Esophagus muscularis mucosa (tissue), 4 donors: ENCODE data around the gene LYZL4. TPM values are rescaled to one million over a fixed set of nuclear protein-coding genes. Genes with fewer than 3 reads are reported as not detected.

Experiments used
- DNase-seq: peaks from one replicate; pipeline ENCODE4 v3.0.0-alpha.2; 2017; ENCODE audit errors: extremely low spot score
- H3K27ac ChIP-seq, 4 donors: fragments of 200-600 bp; sonication (generic); replicated peaks in 1 of 4; 1 replicate in 3 of 4; 2 replicates in 1 of 4; pipeline ENCODE4 v1.5.1; 2016 to 2019; ENCODE audit warnings: mild to moderate bottlenecking in 1 of 4
- H3K27me3 ChIP-seq, 4 donors: fragments of 200-600 bp; sonication (generic); one replicate each; pipeline versions ENCODE4 v1.5.1 to v1.6.0; 2016 to 2019
- H3K36me3 ChIP-seq, 4 donors: fragments of 200-600 bp; sonication (generic); one replicate each; pipeline ENCODE4 v1.5.1; 2016 to 2019
- H3K4me1 ChIP-seq, 4 donors: fragments of 200-600 bp; sonication (generic); one replicate each; pipeline ENCODE4 v1.5.1; 2016 to 2019
- H3K4me3 ChIP-seq, 4 donors: fragments of 200-600 bp; sonication (generic); 1 replicate in 2 of 4; 2 replicates in 2 of 4; pipeline ENCODE4 v1.5.1; 2016 to 2019; ENCODE audit warnings: mild to moderate bottlenecking in 4 of 4, moderate library complexity in 1 of 4
- H3K9me3 ChIP-seq, 4 donors: fragments of 200-600 bp; sonication (generic); 1 replicate in 3 of 4; 2 replicates in 1 of 4; pipeline ENCODE4 v1.5.1; 2016 to 2019
- EP300 ChIP-seq: sonication (generic); formaldehyde crosslinking; IDR thresholded peaks from one replicate; pipeline ENCODE4 v1.6.1; 2017; ENCODE audit warnings: antibody characterized with exemption
- POLR2A ChIP-seq: fragments of 450-650 bp; IDR thresholded peaks from one replicate; pipeline ENCODE4 v1.6.1; 2017; ENCODE audit warnings: antibody characterized with exemption, moderate library complexity, mild to moderate bottlenecking, low read depth
- POLR2AphosphoS5 ChIP-seq, 2 donors: sonication (generic); formaldehyde crosslinking; IDR thresholded peaks; one replicate each; pipeline ENCODE4 v1.6.1; 2017; ENCODE audit warnings: antibody characterized with exemption in 2 of 2
- WGBS: methylation state at CpG from one replicate; pipeline ENCODE4 v1.1.5; 2018; 5-methylcytosine and 5-hydroxymethylcytosine counted together
- intact Hi-C: fragments of 100-400 bp; cut with DNase I; formaldehyde crosslinking; loops from one replicate; pipeline ENCODE4 v1.15.1; 2023
- total RNA-seq, 4 donors: library from RNA; depleted of rRNA; stranded (reverse); fragments of >200 nt; gene quantifications; one replicate each; pipeline versions ENCODE4 v1.1.0 to v1.2.1, GENCODE V29; 2016
- TF ChIP-seq, protein P1 (sequence below), 3 experiments: fragments of 200-600 bp in 2 of 3; fragments of 450-650 bp in 1 of 3; sonication (generic) in 2 of 3; IDR thresholded peaks; one replicate each; pipeline ENCODE4 v1.5.1; 2017 to 2019; ENCODE audit warnings: antibody characterized with exemption in 3 of 3, mild to moderate bottlenecking in 2 of 3, moderate library complexity in 1 of 3

LYZL4 gene
- total RNA-seq, 4 donors from 2014 or later: not detected

DNA sequence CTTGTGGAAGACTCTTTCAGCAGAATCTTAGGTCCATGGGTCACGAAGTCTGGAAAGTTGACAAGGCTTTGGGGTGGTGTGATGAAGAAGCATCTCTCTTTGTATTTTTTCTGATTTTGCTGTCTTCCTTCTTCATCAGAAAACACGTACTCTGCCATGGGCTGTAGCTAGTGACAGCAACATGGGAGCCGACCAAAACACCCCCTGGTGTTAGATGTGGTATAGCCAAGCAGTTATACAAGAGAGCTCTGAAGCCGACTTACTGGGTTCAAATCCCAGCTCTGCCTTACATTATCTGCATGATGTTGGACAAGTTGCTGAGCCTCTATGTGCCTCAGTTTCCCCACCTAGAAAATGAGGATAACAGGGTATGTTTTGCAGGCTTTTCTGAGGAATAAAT, 32.9 kb upstream of the LYZL4 start:
- intact Hi-C loops: loop anchor here (5.0 kb wide), 2 partner anchors 211 to 551 kb away; no protein-coding TSS in a partner anchor
- WGBS: 70% methylated on average over 4 of the region's 4 CpGs
- no peak for DNase-seq
- TF ChIP-seq, protein P1, sequence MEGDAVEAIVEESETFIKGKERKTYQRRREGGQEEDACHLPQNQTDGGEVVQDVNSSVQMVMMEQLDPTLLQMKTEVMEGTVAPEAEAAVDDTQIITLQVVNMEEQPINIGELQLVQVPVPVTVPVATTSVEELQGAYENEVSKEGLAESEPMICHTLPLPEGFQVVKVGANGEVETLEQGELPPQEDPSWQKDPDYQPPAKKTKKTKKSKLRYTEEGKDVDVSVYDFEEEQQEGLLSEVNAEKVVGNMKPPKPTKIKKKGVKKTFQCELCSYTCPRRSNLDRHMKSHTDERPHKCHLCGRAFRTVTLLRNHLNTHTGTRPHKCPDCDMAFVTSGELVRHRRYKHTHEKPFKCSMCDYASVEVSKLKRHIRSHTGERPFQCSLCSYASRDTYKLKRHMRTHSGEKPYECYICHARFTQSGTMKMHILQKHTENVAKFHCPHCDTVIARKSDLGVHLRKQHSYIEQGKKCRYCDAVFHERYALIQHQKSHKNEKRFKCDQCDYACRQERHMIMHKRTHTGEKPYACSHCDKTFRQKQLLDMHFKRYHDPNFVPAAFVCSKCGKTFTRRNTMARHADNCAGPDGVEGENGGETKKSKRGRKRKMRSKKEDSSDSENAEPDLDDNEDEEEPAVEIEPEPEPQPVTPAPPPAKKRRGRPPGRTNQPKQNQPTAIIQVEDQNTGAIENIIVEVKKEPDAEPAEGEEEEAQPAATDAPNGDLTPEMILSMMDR (IDR thresholded peaks at IDR 0.05): no peak
- TF ChIP-seq EP300 (no peak), POLR2A (no peak), POLR2AphosphoS5 (IDR thresholded peaks at IDR 0.05) (no peak)
- Histone ChIP-seq H3K27me3 (peaks cover 0 to 15% (median 0%) of the 10 kb centered on the region in 4 donors), H3K36me3 (no peaks in the 10 kb centered on the region), H3K27ac (no peak overlapping the region), H3K9me3 (no peaks in the 10 kb centered on the region), H3K4me3 (no peak overlapping the region), H3K4me1 (no peaks in the 10 kb centered on the region)

DNA sequence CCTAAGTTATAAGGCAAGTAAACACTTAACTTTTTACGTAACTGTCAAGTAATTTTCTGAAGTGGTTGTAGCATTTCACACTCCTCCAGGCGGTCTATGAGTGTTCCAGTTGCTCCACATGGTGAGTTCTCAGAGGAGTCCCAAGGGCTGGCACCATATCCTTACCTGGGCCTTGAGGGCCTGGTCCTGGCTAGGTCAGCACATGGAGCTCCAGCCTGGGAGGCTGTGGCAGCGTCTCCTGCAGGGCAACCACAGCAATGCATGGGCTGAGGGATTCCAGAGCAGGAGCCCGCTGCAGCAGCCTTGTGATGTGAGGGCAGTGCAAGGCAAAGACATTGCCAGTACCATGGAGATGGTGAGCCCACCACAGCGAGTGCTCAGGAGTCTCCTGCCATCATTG, 32.2 kb upstream of the LYZL4 start:
- no peak for DNase-seq
- Histone ChIP-seq H3K27me3 (peaks cover 0 to 15% (median 0%) of the 10 kb centered on the region in 4 donors), H3K4me1 (no peaks in the 10 kb centered on the region), H3K4me3 (no peak overlapping the region), H3K27ac (no peak overlapping the region), H3K9me3 (no peaks in the 10 kb centered on the region), H3K36me3 (no peaks in the 10 kb centered on the region)
- intact Hi-C loops: loop anchor here (5.0 kb wide), 2 partner anchors 210 to 550 kb away; no protein-coding TSS in a partner anchor
- 84% methylated on average over 5 of the region's 5 CpGs for WGBS
- no peak for TF ChIP-seq POLR2A
- no peak for TF ChIP-seq EP300
- TF ChIP-seq POLR2AphosphoS5 (IDR thresholded peaks at IDR 0.05): no peak
- TF ChIP-seq, protein P1 (IDR thresholded peaks at IDR 0.05): no peak

DNA sequence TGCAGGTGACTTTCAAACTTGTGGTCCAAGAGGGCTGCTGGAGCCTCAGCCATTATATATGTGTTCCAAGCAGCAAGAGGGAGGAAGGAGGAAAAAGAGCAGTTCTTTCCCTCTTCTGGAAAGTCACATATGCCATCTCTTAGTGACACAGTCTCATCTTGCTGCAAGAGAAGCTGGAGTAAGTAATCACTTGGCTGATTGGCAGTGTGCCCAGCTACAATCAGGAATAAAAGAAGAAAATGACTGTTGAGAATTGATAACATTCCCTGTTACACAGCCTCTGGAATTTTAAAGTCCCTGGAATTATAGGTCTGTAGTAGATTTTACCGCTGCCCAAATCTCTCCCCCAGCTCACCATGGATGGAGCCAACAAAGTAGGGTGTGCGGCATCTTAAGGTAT, 31.4 kb upstream of the LYZL4 start:
- H3K36me3 ChIP-seq: no peaks in the 10 kb centered on the region
- DNase-seq: no peak
- no peaks in the 10 kb centered on the region for H3K9me3 ChIP-seq
- TF ChIP-seq POLR2A: no peak
- no peak for TF ChIP-seq EP300
- TF ChIP-seq, protein P1 (IDR thresholded peaks at IDR 0.05): no peak
- no peak for TF ChIP-seq POLR2AphosphoS5 (IDR thresholded peaks at IDR 0.05)
- no peak overlapping the region for H3K27ac ChIP-seq
- 95% methylated on average over 2 of the region's 2 CpGs for WGBS
- no peaks in the 10 kb centered on the region for H3K4me1 ChIP-seq
- no peak overlapping the region for H3K4me3 ChIP-seq
- peaks cover 0 to 15% (median 0%) of the 10 kb centered on the region in 4 donors for H3K27me3 ChIP-seq
- intact Hi-C loops: loop anchor here (5.0 kb wide), 2 partner anchors 209 to 549 kb away; no protein-coding TSS in a partner anchor

DNA sequence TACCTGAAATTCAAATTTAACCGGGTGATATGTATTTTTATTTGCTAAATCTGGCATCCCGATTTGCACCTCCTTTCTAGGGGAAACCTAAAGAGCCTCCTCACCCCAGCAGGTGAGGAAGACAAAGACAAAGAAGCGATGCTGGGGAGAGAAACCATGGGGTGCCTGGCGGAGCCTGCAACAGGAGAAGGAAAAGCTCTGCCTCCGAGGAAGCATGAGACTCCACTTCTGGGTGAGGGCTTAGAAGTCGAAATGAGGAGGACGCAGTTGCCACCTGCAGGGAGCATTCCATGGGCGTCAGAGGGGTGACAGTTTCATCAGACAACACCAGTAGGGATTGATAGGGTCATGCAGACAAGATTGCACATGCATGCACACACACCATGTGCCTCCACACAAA, 30.5 kb upstream of the LYZL4 start:
- WGBS: 36% methylated on average over 8 of the region's 8 CpGs
- no peak for TF ChIP-seq POLR2A
- no peak for TF ChIP-seq EP300
- TF ChIP-seq, protein P1 (IDR thresholded peaks at IDR 0.05): no peak
- TF ChIP-seq POLR2AphosphoS5 (IDR thresholded peaks at IDR 0.05): no peak
- no peaks in the 10 kb centered on the region for H3K4me1 ChIP-seq
- H3K27me3 ChIP-seq: peaks cover 0 to 15% (median 0%) of the 10 kb centered on the region in 4 donors
- no peaks in the 10 kb centered on the region for H3K9me3 ChIP-seq
- no peaks in the 10 kb centered on the region for H3K36me3 ChIP-seq
- no peak for DNase-seq
- intact Hi-C loops: loop anchor here (5.0 kb wide), 2 partner anchors 209 to 549 kb away; no protein-coding TSS in a partner anchor
- H3K27ac ChIP-seq: no peak overlapping the region
- H3K4me3 ChIP-seq: no peak overlapping the region
